GM23338 (cell line): ENCODE results near the gene TTLL6. TPM values are rescaled to one million over a fixed set of nuclear protein-coding genes. Genes with fewer than 3 reads are reported as not detected.

Experiments used
- ATAC-seq: fragments of 200-7000 bp; cut with Tn5 transposase; 3 replicates; pipeline ENCODE4 v1.9.1; 2020
- DNase-seq: peaks from one replicate; pipeline ENCODE4 v3.0.0-alpha.2; 2015; ENCODE audit warnings: low spot score
- H2AFZ ChIP-seq: fragments of 200-600 bp; sonication (generic); 2 replicates; pipeline ENCODE4 v1.8.0; 2016; ENCODE audit warnings: antibody characterized with exemption, mild to moderate bottlenecking, moderate library complexity
- H3F3A ChIP-seq: fragments of 200-600 bp; sonication (generic); replicated peaks from 2 replicates; pipeline ENCODE4 v1.8.0; 2017; ENCODE audit warnings: antibody characterized with exemption, mixed run types, low read depth
- H3K27ac ChIP-seq: fragments of 200-600 bp; sonication (generic); 2 replicates; pipeline ENCODE4 v1.6.1; 2016; ENCODE audit warnings: low read depth
- H3K27me3 ChIP-seq: fragments of 200-600 bp; sonication (generic); 2 replicates; pipeline ENCODE4 v1.8.0; 2016; ENCODE audit warnings: mild to moderate bottlenecking, mixed run types, moderate library complexity; ENCODE audit not compliant: insufficient read depth
- H3K36me3 ChIP-seq: fragments of 200-600 bp; sonication (generic); 2 replicates; pipeline ENCODE4 v1.8.0; 2016; ENCODE audit warnings: mild to moderate bottlenecking; ENCODE audit not compliant: insufficient read depth
- H3K4me1 ChIP-seq: fragments of 200-600 bp; sonication (generic); 2 replicates; pipeline ENCODE4 v1.8.0; 2016; ENCODE audit warnings: mild to moderate bottlenecking, moderate library complexity; ENCODE audit not compliant: insufficient read depth
- H3K4me2 ChIP-seq: fragments of 200-600 bp; sonication (generic); 2 replicates; pipeline ENCODE4 v1.7.1; 2017; ENCODE audit warnings: mixed run types
- H3K4me3 ChIP-seq: fragments of 200-600 bp; sonication (generic); 2 replicates; pipeline ENCODE4 v1.6.1; 2016; ENCODE audit warnings: mixed run types
- H3K79me2 ChIP-seq: fragments of 200-600 bp; sonication (generic); replicated peaks from 2 replicates; pipeline ENCODE4 v1.8.0; 2017; ENCODE audit warnings: mild to moderate bottlenecking; ENCODE audit not compliant: insufficient read depth
- H3K9me2 ChIP-seq: fragments of 200-600 bp; sonication (generic); 2 replicates; pipeline ENCODE4 v1.8.0; 2017; ENCODE audit not compliant: insufficient read depth
- H4K20me1 ChIP-seq: fragments of 200-600 bp; sonication (generic); replicated peaks from 2 replicates; pipeline ENCODE4 v1.8.0; 2017; ENCODE audit warnings: mild to moderate bottlenecking; ENCODE audit not compliant: insufficient read depth
- H3K27ac Mint-ChIP-seq: 2 replicates; pipeline ENCODE4 v1.8.0; 2020; ENCODE audit warnings: inconsistent platforms, mild to moderate bottlenecking, moderate library complexity, mixed read lengths
- H3K27me3 Mint-ChIP-seq: 3 replicates; pipeline ENCODE4 v1.8.0; 2022; ENCODE audit warnings: low read depth, mild to moderate bottlenecking, moderate library complexity, mixed read lengths, inconsistent platforms; ENCODE audit not compliant: insufficient read depth, poor library complexity
- H3K36me3 Mint-ChIP-seq: 3 replicates; pipeline ENCODE4 v1.8.0; 2021; ENCODE audit warnings: low read depth, mild to moderate bottlenecking, inconsistent platforms, moderate library complexity, mixed read lengths
- H3K4me1 Mint-ChIP-seq: 3 replicates; pipeline ENCODE4 v1.8.0; 2020; ENCODE audit warnings: mild to moderate bottlenecking, inconsistent platforms, mixed read lengths
- H3K4me3 Mint-ChIP-seq: 3 replicates; pipeline ENCODE4 v1.8.0; 2021; ENCODE audit warnings: moderate library complexity, mild to moderate bottlenecking, inconsistent platforms, mixed read lengths
- H3K9me3 Mint-ChIP-seq: 3 replicates; pipeline ENCODE4 v1.8.0; 2020; ENCODE audit warnings: moderate library complexity, mild to moderate bottlenecking, inconsistent platforms, mixed read lengths
- CREB1 ChIP-seq: fragments of 250-450 bp; sonication (Bioruptor Pico); IDR thresholded peaks from 2 replicates; pipeline ENCODE4 v1.5.0; 2020; ENCODE audit warnings: low read depth, mild to moderate bottlenecking, moderate library complexity
- ETS1 ChIP-seq: IDR thresholded peaks from 2 replicates; pipeline ENCODE4 v1.6.1; 2016; ENCODE audit warnings: antibody characterized with exemption
- EZH2 ChIP-seq: fragments of 200-600 bp; sonication (generic); IDR thresholded peaks from one replicate; pipeline ENCODE4 v1.8.0; 2017; ENCODE audit warnings: antibody characterized with exemption, mild to moderate bottlenecking, low read depth; ENCODE audit not compliant: unreplicated experiment
- EZH2phosphoT487 ChIP-seq: fragments of 200-600 bp; sonication (generic); IDR thresholded peaks from one replicate; pipeline ENCODE4 v1.8.1; 2018; ENCODE audit warnings: antibody characterized with exemption; ENCODE audit not compliant: unreplicated experiment
- JUNB ChIP-seq: IDR thresholded peaks from one replicate; pipeline ENCODE4 v1.6.1; 2016; ENCODE audit warnings: antibody characterized with exemption; ENCODE audit not compliant: unreplicated experiment
- NANOG ChIP-seq: IDR thresholded peaks from 2 replicates; pipeline ENCODE4 v1.6.1; 2016; ENCODE audit warnings: antibody characterized with exemption, borderline replicate concordance
- POLR2AphosphoS5 ChIP-seq: IDR thresholded peaks from 2 replicates; pipeline ENCODE4 v1.6.1; 2016; ENCODE audit warnings: antibody characterized with exemption, low read depth
- REST ChIP-seq: IDR thresholded peaks from one replicate; pipeline ENCODE4 v1.6.1; 2018; ENCODE audit warnings: antibody characterized with exemption; ENCODE audit not compliant: unreplicated experiment
- STAT1 ChIP-seq: IDR thresholded peaks from one replicate; pipeline ENCODE4 v1.6.1; 2016; ENCODE audit warnings: antibody characterized with exemption; ENCODE audit not compliant: unreplicated experiment
- ZNF114 ChIP-seq: fragments of 250-450 bp; sonication (Bioruptor Pico); IDR thresholded peaks from 2 replicates; pipeline ENCODE4 v1.5.0; 2020; ENCODE audit warnings: mild to moderate bottlenecking, moderate library complexity
- ZNF331 ChIP-seq: fragments of 250-450 bp; sonication (Bioruptor Pico); IDR thresholded peaks from 2 replicates; pipeline ENCODE4 v1.5.0; 2020; ENCODE audit warnings: low read depth, mild to moderate bottlenecking, moderate library complexity
- ZNF462 ChIP-seq: fragments of 250-450 bp; sonication (Bioruptor Pico); IDR thresholded peaks from 2 replicates; pipeline ENCODE4 v1.5.0; 2020; ENCODE audit warnings: mild to moderate bottlenecking, moderate library complexity
- polyA plus RNA-seq: library from polyadenylated mRNA; unstranded; fragments of >200 nt; fragmentation: Nextera tagmentation; extraction: Ambion mirVana; gene quantifications from 2 replicates; pipeline ENCODE4 v1.2.1, GENCODE V29; 2016
- total RNA-seq: library from RNA; depleted of rRNA; stranded (reverse); fragments of >200 nt; shearing (Covaris generic); gene quantifications from 2 replicates; pipeline ENCODE4 v1.2.3, GENCODE V29; 2014
- TF ChIP-seq, protein P1 (sequence below), 2 experiments: fragments of 200-600 bp in 1 of 2; sonication (generic) in 1 of 2; conservative IDR thresholded peaks; 2 replicates each; pipeline versions ENCODE4 v1.5.1 to v1.6.1; 2016 to 2017; ENCODE audit warnings: antibody characterized with exemption in 2 of 2, low read depth in 2 of 2, mild to moderate bottlenecking in 2 of 2, moderate library complexity in 1 of 2

TTLL6 gene
- total and polyA plus RNA-seq, 2 experiments from 2014 or later = 1.9 to 4.7 TPM

- Mint-ChIP-seq H3K27ac (no peak overlapping the region), H3K27me3 (peaks cover 5% of the 10 kb centered on the region), H3K36me3 (no peaks in the 10 kb centered on the region), H3K9me3 (peaks cover 4% of the 10 kb centered on the region; the same call in 1 of the 3 replicates), H3K4me1 (no peaks in the 10 kb centered on the region), H3K4me3 (no peak overlapping the region)
- H3K27me3 ChIP-seq = peaks cover 4% of the 10 kb centered on the region; the same call in 1 of the 2 replicates
- no peaks in the 10 kb centered on the region for H3F3A ChIP-seq
- H4K20me1 ChIP-seq = no peaks in the 10 kb centered on the region
- H3K36me3 ChIP-seq = no peaks in the 10 kb centered on the region
- no peak overlapping the region for H3K27ac ChIP-seq
- TF ChIP-seq EZH2phosphoT487 (no peak), NANOG (no peak), ZNF114 (CRISPR knock-in tag) (no peak), CREB1 (CRISPR knock-in tag) (no peak), POLR2AphosphoS5 (no peak), ZNF331 (CRISPR knock-in tag) (no peak), EZH2 (no peak), JUNB (no peak), STAT1 (no peak), REST (no peak), ETS1 (no peak), ZNF462 (CRISPR knock-in tag) (no peak)
- TF ChIP-seq, protein P1, sequence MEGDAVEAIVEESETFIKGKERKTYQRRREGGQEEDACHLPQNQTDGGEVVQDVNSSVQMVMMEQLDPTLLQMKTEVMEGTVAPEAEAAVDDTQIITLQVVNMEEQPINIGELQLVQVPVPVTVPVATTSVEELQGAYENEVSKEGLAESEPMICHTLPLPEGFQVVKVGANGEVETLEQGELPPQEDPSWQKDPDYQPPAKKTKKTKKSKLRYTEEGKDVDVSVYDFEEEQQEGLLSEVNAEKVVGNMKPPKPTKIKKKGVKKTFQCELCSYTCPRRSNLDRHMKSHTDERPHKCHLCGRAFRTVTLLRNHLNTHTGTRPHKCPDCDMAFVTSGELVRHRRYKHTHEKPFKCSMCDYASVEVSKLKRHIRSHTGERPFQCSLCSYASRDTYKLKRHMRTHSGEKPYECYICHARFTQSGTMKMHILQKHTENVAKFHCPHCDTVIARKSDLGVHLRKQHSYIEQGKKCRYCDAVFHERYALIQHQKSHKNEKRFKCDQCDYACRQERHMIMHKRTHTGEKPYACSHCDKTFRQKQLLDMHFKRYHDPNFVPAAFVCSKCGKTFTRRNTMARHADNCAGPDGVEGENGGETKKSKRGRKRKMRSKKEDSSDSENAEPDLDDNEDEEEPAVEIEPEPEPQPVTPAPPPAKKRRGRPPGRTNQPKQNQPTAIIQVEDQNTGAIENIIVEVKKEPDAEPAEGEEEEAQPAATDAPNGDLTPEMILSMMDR (conservative IDR thresholded peaks at IDR 0.05; ENCODE audit: low read depth in 2 of 2) = no peak
- H3K9me2 ChIP-seq = no peaks in the 10 kb centered on the region
- H3K4me2 ChIP-seq = no peak overlapping the region
- no peak overlapping the region for H3K4me3 ChIP-seq
- ATAC-seq (no peak), DNase-seq (no peak)
- H3K79me2 ChIP-seq = no peaks in the 10 kb centered on the region
- no peak overlapping the region for H2AFZ ChIP-seq
- H3K4me1 ChIP-seq = no peaks in the 10 kb centered on the region
Measured at GRCh38 chr17:48779421-48779820, 37.6 kb downstream of the TTLL6 start.
